ENCODE measurements around the gene HOXC4. TPM values are rescaled to one million over a fixed set of nuclear protein-coding genes. Genes with fewer than 3 reads are reported as not detected.

HOXC4 gene
- total RNA-seq, 2 experiments from 2014 or later, result not detected

DNA sequence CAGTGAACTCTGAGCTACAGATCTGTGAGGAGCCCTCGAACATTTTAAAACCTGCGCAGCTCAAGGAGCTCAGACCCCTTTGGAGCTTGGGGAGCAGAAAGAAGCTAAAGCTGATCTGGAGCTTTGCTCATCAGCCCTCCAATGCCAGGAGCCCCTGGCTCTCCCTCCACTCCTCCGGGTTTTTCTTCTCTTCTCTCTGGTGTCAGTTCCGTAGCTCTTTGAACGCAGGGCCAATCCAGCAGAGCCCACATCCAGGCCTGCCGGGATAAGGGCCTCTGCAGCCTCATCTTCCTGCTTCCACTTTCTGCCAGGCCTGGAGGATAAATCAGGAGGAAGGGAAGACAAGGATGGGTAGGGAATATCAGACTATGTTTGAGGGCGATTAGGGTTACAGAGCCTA is 6.0 kb downstream of the HOXC4 start:
- H3K27ac ChIP-seq (ENCODE audit: low read depth in 1 of 2, low read length in 2 of 2), result no peak overlapping the region
- ChIA-PET CTCF (interaction anchor here (0.7 to 1.3 kb wide), 2 partner anchors 142 to 444 kb away, joined by 4 read pairs; no protein-coding TSS in a partner anchor), POLR2A (no interaction called here)
- H3K4me3 ChIP-seq (ENCODE audit: low read length), result no peak overlapping the region
- Mint-ChIP-seq H3K9me3 (no peaks in the 10 kb centered on the region), H3K27me3 (peaks cover 95% of the 10 kb centered on the region), H3K36me3 (ENCODE audit: low read depth) (no peaks in the 10 kb centered on the region), H3K4me1 (ENCODE audit: low read depth) (peaks cover 2% of the 10 kb centered on the region), H3K4me3 (no peak overlapping the region), H3K27ac (no peak overlapping the region)
- intact Hi-C loops (cut with DNase I, micrococcal nuclease), result no loop called here
- no peaks in the 10 kb centered on the region for H3K36me3 ChIP-seq (ENCODE audit: insufficient read depth, low read length)
- TF ChIP-seq, protein P1, sequence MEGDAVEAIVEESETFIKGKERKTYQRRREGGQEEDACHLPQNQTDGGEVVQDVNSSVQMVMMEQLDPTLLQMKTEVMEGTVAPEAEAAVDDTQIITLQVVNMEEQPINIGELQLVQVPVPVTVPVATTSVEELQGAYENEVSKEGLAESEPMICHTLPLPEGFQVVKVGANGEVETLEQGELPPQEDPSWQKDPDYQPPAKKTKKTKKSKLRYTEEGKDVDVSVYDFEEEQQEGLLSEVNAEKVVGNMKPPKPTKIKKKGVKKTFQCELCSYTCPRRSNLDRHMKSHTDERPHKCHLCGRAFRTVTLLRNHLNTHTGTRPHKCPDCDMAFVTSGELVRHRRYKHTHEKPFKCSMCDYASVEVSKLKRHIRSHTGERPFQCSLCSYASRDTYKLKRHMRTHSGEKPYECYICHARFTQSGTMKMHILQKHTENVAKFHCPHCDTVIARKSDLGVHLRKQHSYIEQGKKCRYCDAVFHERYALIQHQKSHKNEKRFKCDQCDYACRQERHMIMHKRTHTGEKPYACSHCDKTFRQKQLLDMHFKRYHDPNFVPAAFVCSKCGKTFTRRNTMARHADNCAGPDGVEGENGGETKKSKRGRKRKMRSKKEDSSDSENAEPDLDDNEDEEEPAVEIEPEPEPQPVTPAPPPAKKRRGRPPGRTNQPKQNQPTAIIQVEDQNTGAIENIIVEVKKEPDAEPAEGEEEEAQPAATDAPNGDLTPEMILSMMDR (IDR thresholded peaks at IDR 0.05), result no peak
- peaks cover 2% of the 10 kb centered on the region for H3K4me1 ChIP-seq (ENCODE audit: insufficient read depth, low read length)
- H3K9me3 ChIP-seq (ENCODE audit: control insufficient read depth in 1 of 2, insufficient read depth in 1 of 2, low read length in 2 of 2), result peaks cover 0 to 4% of the 10 kb centered on the region in 2 experiments
- ATAC-seq (ENCODE audit: poor library complexity), result no peak
- H3K27me3 ChIP-seq (ENCODE audit: control insufficient read depth in 1 of 2, insufficient read depth in 2 of 2, low read length in 2 of 2), result peaks cover 71 to 76% of the 10 kb centered on the region in 2 experiments
- no peak for DNase-seq

DNA sequence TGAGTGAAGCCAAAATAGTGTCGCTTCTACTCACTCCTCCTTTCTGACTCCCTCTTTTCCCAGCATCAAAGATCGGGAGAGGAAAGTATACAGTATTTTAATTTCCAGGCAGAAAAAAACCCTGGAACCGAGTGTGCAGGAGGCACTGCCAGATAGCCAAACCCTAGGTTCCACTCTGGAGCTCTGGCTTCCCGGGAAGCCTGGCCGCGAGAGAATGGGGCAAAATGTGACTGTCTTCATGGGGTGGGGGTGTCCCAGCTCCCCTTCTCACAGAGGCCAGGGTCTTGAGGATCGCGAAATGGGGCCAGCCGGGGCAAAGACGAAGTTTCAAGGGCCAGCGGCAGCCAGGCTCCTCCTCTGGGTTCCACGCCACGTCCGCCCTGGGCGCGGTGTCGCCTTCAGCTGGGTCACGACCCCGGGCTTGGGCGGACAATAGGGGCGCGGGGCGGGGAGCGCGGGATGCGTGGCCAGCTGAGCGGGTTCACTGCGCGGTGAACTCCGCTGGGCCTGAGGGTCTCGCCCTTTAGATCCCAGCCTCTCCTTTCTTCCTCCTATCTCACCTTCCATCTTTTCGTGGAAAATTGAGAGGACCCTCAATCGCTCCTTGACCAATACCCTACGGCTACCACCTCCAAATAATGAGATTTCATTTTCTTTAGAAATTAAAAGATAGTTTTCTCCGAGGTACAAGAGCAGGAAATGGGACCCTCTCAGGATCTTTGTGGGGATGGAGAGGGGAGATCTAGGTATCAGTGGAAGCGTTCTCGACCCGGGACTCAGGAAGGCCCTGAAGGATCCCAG is 6.7 kb downstream of the HOXC4 start:
- CTCF ChIA-PET, result no interaction called here
- POLR2A ChIA-PET, result no interaction called here
- H3K36me3 Mint-ChIP-seq (ENCODE audit: low read depth), result no peaks in the 10 kb centered on the region

DNA sequence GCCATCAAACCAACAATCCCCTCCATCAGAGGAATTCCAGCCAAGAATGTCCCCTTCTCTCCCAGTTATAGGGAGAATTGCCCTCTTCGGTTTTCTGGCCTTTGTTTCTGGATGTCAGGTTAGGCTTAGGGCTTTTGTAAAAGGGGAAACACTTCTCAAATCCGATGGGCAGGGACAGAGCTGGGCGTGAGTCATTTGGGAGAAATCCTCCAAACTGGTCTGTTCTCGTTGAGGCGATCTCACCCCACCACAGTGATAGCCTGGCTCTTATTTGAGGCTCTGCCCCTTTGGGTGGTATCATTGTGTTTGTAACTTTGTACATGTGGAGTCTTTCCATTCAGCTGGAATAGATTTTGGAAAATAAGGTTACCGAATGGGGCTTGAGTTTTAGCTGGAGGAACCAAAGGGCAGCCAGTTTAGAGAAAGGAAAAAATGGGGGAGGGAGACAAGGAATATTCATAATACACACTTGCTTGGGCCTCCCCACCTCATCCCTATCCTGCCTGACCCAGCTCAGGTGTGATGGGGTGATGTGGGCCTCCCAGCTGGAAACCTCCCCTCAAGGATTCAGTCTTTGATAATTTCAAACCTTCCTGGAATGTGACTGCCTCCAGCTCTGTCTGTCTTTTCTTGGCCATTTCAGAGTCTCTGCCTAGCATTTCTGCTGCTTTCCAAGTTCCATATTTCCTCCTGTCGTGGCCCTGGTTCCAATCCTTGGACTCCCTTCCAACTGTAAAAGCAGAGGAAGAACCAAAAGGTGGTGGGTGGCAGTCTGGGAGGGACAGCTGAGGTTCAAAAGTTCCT is 7.5 kb downstream of the HOXC4 start:
- CTCF ChIA-PET, result no interaction called here
- no peak overlapping the region for H3K4me3 Mint-ChIP-seq
- no peaks in the 10 kb centered on the region for H3K9me3 Mint-ChIP-seq
- H3K27me3 ChIP-seq (ENCODE audit: control insufficient read depth in 1 of 2, insufficient read depth in 2 of 2, low read length in 2 of 2), result peaks cover 69 to 76% of the 10 kb centered on the region in 2 experiments
- H3K4me1 Mint-ChIP-seq (ENCODE audit: low read depth), result no peaks in the 10 kb centered on the region
- intact Hi-C loops (cut with DNase I, micrococcal nuclease), result no loop called here
- peaks cover 94% of the 10 kb centered on the region for H3K27me3 Mint-ChIP-seq
- no peak for DNase-seq
- no peak overlapping the region for H3K4me3 ChIP-seq (ENCODE audit: low read length)
- ATAC-seq (ENCODE audit: poor library complexity), result no peak
- H3K4me1 ChIP-seq (ENCODE audit: insufficient read depth, low read length), result no peaks in the 10 kb centered on the region
- POLR2A ChIA-PET, result no interaction called here
- H3K36me3 ChIP-seq (ENCODE audit: insufficient read depth, low read length), result no peaks in the 10 kb centered on the region
- no peak overlapping the region for H3K27ac ChIP-seq (ENCODE audit: low read depth in 1 of 2, low read length in 2 of 2)
- H3K9me3 ChIP-seq (ENCODE audit: control insufficient read depth in 1 of 2, insufficient read depth in 1 of 2, low read length in 2 of 2), result peaks cover 0 to 4% of the 10 kb centered on the region in 2 experiments
- no peak overlapping the region for H3K27ac Mint-ChIP-seq
- TF ChIP-seq, protein P1 (IDR thresholded peaks at IDR 0.05), result no peak
- no peaks in the 10 kb centered on the region for H3K36me3 Mint-ChIP-seq (ENCODE audit: low read depth)

More for the DNA sequence above, 6.7 kb downstream of the HOXC4 start:
- peaks cover 0 to 4% of the 10 kb centered on the region in 2 experiments for H3K9me3 ChIP-seq (ENCODE audit: control insufficient read depth in 1 of 2, insufficient read depth in 1 of 2, low read length in 2 of 2)
- Mint-ChIP-seq H3K27ac (no peak overlapping the region), H3K4me1 (ENCODE audit: low read depth) (no peaks in the 10 kb centered on the region), H3K27me3 (peaks cover 94% of the 10 kb centered on the region), H3K9me3 (no peaks in the 10 kb centered on the region), H3K4me3 (no peak overlapping the region)
- TF ChIP-seq, protein P1 (IDR thresholded peaks at IDR 0.05), result no peak
- H3K27me3 ChIP-seq (ENCODE audit: control insufficient read depth in 1 of 2, insufficient read depth in 2 of 2, low read length in 2 of 2), result peaks cover 68 to 73% of the 10 kb centered on the region in 2 experiments
- no peak overlapping the region for H3K4me3 ChIP-seq (ENCODE audit: low read length)
- ATAC-seq (ENCODE audit: poor library complexity) (no peak), DNase-seq (no peak)
- intact Hi-C loops (cut with DNase I, micrococcal nuclease), result no loop called here
- H3K4me1 ChIP-seq (ENCODE audit: insufficient read depth, low read length), result no peaks in the 10 kb centered on the region
- H3K27ac ChIP-seq (ENCODE audit: low read depth in 1 of 2, low read length in 2 of 2), result no peak overlapping the region
- H3K36me3 ChIP-seq (ENCODE audit: insufficient read depth, low read length), result no peaks in the 10 kb centered on the region

Measured in CD4-positive, alpha-beta T cell (primary cell).